ENCODE data around the gene SNRNP70.

- TF ChIP-seq, protein P1, sequence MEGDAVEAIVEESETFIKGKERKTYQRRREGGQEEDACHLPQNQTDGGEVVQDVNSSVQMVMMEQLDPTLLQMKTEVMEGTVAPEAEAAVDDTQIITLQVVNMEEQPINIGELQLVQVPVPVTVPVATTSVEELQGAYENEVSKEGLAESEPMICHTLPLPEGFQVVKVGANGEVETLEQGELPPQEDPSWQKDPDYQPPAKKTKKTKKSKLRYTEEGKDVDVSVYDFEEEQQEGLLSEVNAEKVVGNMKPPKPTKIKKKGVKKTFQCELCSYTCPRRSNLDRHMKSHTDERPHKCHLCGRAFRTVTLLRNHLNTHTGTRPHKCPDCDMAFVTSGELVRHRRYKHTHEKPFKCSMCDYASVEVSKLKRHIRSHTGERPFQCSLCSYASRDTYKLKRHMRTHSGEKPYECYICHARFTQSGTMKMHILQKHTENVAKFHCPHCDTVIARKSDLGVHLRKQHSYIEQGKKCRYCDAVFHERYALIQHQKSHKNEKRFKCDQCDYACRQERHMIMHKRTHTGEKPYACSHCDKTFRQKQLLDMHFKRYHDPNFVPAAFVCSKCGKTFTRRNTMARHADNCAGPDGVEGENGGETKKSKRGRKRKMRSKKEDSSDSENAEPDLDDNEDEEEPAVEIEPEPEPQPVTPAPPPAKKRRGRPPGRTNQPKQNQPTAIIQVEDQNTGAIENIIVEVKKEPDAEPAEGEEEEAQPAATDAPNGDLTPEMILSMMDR (IDR thresholded peaks at IDR 0.05; ENCODE audit: low read depth, low read length): no peak
- TF ChIP-seq EZH2phosphoT487 (IDR thresholded peaks at IDR 0.05; ENCODE audit: low read depth): no peak
Measured at GRCh38 chr19:49135686-49136085, 50.4 kb downstream of the SNRNP70 start.
